Hepatocyte (in vitro differentiated cells): ENCODE measurements around the gene TBC1D5.

Source experiments
- EZH2 ChIP-seq: fragments of 200-600 bp; sonication (generic); IDR thresholded peaks from 2 replicates; pipeline ENCODE4 v1.6.1; 2016; ENCODE audit warnings: antibody characterized with exemption, mild to moderate bottlenecking, borderline replicate concordance
- TF ChIP-seq, protein P1 (sequence below): fragments of 200-600 bp; sonication (generic); IDR thresholded peaks from 2 replicates; pipeline ENCODE4 v1.5.1; 2016; ENCODE audit warnings: antibody characterized with exemption, mild to moderate bottlenecking; ENCODE audit not compliant: poor library complexity

DNA sequence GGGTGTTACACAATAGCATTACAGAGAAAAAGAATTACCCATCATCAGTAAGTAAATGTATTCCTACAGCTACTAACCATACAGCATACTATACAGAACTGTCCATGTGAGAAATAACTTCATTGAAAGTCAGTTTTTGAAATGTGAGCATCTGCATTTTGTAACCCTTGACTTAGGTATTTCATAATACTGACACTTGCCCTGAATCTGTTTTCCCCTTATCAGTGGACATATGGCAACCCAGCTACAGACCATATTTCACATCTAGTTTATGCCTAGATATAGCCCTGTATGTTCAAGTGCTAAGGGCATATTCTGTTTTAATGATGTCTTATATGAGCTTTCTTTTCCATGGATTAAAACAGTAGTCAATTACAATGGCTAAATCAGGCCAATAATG, 297.6 kb downstream of the TBC1D5 start:
- TF ChIP-seq, protein P1, sequence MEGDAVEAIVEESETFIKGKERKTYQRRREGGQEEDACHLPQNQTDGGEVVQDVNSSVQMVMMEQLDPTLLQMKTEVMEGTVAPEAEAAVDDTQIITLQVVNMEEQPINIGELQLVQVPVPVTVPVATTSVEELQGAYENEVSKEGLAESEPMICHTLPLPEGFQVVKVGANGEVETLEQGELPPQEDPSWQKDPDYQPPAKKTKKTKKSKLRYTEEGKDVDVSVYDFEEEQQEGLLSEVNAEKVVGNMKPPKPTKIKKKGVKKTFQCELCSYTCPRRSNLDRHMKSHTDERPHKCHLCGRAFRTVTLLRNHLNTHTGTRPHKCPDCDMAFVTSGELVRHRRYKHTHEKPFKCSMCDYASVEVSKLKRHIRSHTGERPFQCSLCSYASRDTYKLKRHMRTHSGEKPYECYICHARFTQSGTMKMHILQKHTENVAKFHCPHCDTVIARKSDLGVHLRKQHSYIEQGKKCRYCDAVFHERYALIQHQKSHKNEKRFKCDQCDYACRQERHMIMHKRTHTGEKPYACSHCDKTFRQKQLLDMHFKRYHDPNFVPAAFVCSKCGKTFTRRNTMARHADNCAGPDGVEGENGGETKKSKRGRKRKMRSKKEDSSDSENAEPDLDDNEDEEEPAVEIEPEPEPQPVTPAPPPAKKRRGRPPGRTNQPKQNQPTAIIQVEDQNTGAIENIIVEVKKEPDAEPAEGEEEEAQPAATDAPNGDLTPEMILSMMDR: no peak
- TF ChIP-seq EZH2: no peak
